ENCODE data around the gene GON4L.
"Not testable (repeated sequence)": the region's sequence is repeated elsewhere in the genome, so short reads cannot be mapped to it uniquely, and the experiment has no call there.

Gene GON4L

GRCh38 chr1:155745284-155746228 lies 111.5 kb downstream of the GON4L start:
- DNase-seq: peak; percentile 97

DNA sequence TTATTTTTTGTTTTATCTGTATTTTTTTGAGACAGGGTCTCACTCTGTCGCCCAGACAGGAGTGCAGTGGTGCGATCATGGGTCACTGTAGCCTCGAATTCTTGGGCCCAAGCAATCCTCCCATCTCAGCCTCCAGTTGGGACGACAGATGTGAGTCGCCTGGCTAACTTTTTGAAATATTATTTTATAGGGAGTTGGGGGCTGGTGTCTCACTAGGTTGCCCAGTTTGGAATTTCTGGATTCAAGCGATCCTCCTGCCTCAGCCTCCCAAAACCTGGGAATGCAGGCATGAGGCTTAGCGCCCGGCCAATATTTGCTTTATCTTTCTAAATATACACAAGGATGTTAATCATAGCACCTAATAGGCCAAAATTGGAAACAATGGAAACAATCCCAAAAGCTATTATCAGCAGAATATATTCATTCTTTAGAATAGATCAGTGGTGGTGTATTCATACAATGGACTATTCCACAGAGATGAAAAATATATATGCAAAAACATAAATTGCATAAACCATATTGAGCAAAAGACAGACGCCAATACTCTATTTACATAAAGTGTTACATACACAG lies 112.2 kb downstream of the GON4L start:
- no peak for DNase-seq

- DNase-seq: no peak
Measured at GRCh38 chr1:155741908-155742307, 115.1 kb downstream of the GON4L start.

- DNase-seq: no peak
Measured at GRCh38 chr1:155740995-155741394, 116.0 kb downstream of the GON4L start.

DNA sequence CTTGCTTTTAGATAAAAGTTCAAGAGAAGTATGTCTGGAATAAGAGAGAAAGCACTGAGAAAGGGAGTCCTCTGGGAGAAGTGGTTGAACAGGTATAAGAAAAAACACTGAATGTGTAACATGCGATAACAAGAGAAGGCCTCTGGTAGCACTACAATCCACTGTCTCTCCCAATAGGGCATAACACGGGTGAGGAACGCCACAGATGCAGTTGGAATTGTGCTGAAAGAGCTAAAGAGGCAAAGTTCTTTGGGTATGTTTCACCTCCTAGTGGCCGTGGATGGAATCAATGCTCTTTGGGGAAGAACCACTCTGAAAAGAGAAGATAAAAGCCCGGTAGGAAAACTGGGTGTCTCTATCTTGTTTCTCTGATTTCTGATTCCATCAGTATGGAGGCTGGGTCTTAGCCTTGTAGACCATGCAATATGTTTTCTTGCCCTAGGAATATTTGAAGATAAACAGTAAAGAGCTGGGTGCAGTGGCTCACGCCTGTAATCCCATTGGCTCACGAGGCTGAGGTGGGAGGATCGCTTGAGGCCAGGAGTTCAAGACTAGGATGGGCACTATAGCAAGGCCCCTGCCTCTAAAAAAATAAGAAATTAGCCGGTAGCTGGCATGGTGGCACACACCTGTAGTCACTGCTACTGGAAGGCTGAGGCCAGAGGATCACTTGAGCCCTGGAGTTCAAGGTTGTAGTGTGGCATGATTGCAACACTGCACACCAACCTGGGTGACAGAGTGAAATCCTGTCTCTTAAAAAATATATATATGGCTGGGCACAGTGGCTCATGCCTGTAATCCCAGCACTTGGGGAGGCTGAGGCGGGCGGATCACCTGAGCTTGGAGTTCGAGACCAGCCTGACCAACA lies 127.7 kb downstream of the GON4L start:
- no peak for DNase-seq

DNA sequence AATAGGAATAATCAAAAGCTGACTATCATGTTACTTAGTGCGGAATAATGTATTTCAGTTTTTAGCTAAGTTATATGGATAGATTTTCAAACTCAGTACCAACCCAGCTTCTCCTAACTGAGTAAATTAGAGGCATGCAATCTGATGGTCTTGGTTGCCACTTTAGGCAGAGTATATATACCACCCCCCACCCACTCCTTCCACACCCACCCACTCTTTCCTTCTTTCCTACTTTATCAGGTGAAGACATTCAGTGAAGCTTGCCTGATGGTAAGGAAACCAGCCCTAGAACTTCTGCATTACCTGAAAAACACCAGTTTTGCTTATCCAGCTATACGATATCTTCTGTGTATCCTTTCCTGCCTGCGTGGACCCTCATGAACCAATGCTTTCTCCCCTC lies 131.9 kb downstream of the GON4L start:
- DNase-seq: no peak

- DNase-seq: no peak
Measured at GRCh38 chr1:155719703-155720102, 137.3 kb downstream of the GON4L start.

DNA sequence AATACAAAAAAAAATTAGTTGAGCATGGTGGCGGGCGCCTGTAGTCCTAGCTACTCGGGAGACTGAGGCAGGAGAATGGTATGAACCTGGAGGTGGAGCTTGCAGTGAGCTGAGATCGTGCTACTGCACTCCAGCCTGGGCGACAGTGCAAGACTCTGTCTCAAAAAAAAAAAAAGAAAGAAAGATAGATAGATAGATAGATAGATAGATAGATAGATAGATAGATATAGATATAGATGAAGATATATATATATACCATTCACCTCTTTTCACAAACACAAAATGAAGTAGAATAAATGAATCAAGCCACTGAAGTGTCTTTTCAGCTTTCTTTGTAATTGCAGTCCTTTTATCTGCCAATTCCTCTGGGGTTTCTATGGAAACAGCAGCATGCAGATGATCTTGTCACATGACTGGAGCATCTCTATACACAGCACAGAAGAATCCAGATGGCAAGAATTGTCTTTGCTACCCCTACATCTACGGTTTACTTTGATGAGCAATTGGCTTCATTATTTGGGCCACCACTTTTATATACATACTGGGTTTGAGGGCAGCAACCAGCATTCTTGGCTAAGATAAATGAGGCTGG lies 138.4 kb downstream of the GON4L start:
- DNase-seq: not testable (repeated sequence)

DNA sequence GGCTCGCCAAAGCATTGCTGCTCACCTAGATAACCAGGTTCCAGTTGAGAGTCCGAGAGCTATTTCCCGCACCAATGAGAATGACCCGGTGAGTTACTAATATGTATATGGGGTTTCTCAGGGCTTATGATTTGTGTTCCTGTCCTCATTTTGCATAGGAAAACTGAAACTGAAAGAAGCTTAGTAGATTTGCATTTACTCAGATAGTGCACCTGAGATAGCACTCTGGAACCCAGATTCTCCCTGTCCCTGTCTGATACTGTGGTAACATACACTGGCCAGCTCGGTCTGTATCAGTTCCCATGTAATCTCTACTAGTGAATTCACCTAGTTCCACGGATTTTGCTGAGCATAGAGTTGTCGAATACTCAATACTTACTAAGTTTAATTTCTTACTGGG lies 140.0 kb downstream of the GON4L start:
- DNase-seq: no peak

DNA sequence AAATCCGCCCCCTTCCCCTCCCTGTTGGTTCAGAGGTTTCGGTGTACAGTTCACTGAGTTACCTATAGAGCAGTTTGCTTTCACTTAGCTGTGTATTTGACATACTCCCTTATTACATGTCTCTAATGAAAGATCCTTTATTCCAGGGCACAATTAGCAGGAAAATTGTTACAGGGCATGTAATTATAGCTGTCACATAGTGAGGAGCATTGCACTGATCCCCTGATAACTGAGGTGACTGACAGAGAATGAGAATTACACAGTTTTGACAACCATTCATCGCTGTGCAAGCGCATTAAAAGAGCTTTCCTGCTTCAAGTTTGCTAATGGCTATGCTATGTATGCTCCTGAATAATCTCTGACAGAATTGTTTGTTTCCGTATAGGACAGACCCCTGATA lies 141.2 kb downstream of the GON4L start:
- no peak for DNase-seq

GRCh38 chr1:155715056-155715455 lies 142.0 kb downstream of the GON4L start:
- not testable (repeated sequence) for DNase-seq

GRCh38 chr1:155713075-155713474 lies 143.9 kb downstream of the GON4L start:
- no peak for DNase-seq

DNA sequence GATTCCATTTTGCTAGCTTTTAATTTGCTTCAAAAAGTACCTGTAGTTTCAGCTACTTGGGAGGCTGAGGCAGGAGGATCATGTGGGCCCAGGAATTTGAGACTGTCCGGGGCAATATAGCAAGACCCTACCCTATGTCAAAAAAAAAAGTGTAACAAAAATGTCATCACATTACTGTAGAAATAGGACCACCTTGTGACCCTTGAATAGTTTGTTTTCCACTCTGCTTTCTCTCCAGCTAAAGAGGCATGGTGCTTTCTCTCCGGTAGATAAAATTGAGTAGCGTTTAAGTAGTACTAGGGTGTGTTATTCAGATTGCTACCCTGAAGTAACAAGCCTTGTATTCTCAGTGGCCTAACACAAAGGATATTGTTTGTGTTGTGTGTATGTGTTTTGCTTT lies 144.4 kb downstream of the GON4L start:
- DNase-seq: not testable (repeated sequence)

DNA sequence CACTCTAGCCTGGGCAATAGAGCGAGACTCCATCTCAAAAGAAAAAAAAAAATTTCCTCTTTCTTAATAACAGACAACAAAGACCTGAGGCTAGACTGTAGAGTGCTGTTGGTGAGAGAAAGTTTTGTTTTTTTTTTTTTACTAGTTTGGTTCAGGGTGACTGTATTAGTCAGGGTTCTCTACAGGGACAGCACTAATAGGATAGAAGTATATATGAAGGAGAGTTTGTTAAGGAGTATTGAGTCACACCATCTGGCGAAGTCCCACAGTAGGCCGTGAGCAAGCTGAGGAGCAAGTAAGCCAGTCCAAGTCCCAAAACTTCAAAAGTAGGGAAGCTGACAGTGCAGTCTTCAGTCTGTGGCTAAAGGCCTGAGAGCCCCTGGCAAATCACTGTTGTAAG lies 145.6 kb downstream of the GON4L start:
- not testable (repeated sequence) for DNase-seq

DNA sequence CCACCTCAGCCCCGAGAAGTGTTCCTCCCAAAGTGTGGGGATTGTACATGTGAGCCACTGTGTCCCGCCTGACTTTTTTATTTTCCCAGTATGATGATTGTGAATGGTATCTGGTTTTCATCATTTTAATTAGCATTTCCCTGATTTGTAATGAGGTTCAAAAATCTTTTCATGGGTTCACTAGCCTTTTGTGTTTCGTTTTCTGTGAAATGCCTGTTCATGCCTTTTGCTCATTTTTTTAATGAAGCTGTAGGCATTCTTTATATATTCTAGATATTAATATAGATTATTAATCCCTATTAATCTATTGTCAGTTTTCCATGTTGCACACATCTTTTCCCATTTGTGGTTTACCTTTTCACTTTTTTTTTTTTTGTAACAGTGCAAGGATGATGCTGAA lies 147.6 kb downstream of the GON4L start:
- DNase-seq: no peak

- no peak for DNase-seq
Measured at GRCh38 chr1:155706139-155706538, 150.9 kb downstream of the GON4L start.

DNA sequence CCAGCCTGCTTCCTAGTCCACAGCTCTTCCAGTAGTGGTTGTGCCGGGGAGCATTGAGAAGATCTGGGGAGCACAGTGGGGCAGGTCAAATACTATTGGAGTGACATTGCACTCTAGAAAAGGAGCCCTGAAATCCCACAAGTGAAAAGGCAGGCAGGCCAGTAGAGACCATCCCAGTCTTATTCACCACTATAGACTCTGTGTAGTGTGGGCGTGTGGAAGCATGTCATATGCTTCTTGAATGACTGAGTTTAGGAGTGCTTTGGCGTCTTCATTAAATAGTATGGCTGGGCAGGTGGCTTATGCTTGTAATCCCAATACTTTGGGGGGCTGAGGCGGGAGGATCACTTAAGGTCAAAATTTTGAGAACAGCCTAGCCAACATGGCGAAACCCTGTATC lies 152.6 kb downstream of the GON4L start:
- not testable (repeated sequence) for DNase-seq

DNA sequence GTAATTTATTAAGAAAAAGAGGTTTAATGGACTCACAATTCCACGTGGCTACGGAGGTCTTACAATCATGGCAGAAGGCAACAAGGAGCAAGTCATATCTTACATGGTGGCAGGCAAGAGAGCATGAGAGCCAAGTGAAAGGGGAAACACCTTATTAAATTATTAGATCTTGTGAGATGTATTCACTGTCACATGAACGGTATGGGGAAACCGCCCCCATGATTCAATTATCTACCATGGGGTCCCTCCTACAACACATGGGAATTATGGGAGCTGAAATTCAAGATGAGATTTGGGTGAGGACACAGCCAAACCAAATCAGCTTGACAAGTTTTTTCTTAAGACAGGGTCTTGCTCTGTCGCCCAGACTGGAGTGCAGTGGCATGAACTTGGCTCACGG lies 153.8 kb downstream of the GON4L start:
- DNase-seq: no peak

DNA sequence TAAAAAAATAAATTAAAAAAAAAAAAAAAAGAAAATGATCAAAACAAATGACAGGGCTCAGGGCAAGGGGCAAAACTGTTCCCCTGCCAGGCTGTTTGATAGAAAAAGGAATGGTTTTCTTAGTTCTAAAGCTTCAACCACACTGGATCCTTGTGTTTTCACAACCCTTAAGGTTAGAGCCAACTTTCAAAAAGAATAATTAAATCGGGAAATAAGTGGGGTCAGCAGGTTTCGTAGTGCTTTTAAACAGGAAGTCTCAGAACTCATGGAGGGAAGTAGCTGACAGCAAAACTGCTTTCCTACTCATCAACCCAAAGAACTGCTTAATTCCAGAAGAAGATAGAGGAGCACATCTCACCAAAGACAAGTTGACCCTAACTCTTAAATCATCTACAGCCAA lies 155.3 kb downstream of the GON4L start:
- not testable (repeated sequence) for DNase-seq
